Smooth muscle cell (in vitro differentiated cells): ENCODE results near the gene LYPD3. TPM values are rescaled to one million over a fixed set of nuclear protein-coding genes. Genes with fewer than 3 reads are reported as not detected.

ENCODE experiments used
- DNase-seq: peaks from one replicate; lab custom pipeline; 2025; ENCODE audit not compliant: unreplicated experiment; lab: John Stamatoyannopoulos, UW
- H2AFZ ChIP-seq: fragments of 200-600 bp; sonication (generic); 2 replicates; pipeline ENCODE4 v1.6.0; 2016; ENCODE audit warnings: antibody characterized with exemption, low read depth, mild to moderate bottlenecking
- H3F3A ChIP-seq: fragments of 200-600 bp; sonication (generic); 2 replicates; pipeline ENCODE4 v1.6.0; 2017; ENCODE audit warnings: antibody characterized with exemption, low read depth
- H3K27ac ChIP-seq: fragments of 200-600 bp; sonication (generic); 2 replicates; pipeline ENCODE4 v1.5.1; 2016; ENCODE audit warnings: low read depth, mild to moderate bottlenecking
- H3K27me3 ChIP-seq: fragments of 200-600 bp; sonication (generic); 2 replicates; pipeline ENCODE4 v1.6.1; 2016; ENCODE audit warnings: low read depth, mild to moderate bottlenecking
- H3K36me3 ChIP-seq: fragments of 200-600 bp; sonication (generic); 2 replicates; pipeline ENCODE4 v1.5.1; 2016; ENCODE audit warnings: low read depth
- H3K4me1 ChIP-seq: fragments of 200-600 bp; sonication (generic); 2 replicates; pipeline ENCODE4 v1.5.1; 2016; ENCODE audit warnings: low read depth
- H3K4me2 ChIP-seq: fragments of 200-600 bp; sonication (generic); 2 replicates; pipeline ENCODE4 v1.6.0; 2016; ENCODE audit warnings: mild to moderate bottlenecking
- H3K4me3 ChIP-seq: fragments of 200-600 bp; sonication (generic); 2 replicates; pipeline ENCODE4 v1.5.1; 2016; ENCODE audit warnings: mild to moderate bottlenecking
- H3K79me2 ChIP-seq: fragments of 200-600 bp; sonication (generic); 2 replicates; pipeline ENCODE4 v1.6.0; 2016; ENCODE audit warnings: low read depth, mild to moderate bottlenecking
- H3K9ac ChIP-seq: fragments of 200-600 bp; sonication (generic); 2 replicates; pipeline ENCODE4 v1.6.0; 2016; ENCODE audit warnings: low read depth
- H3K9me3 ChIP-seq: fragments of 200-600 bp; sonication (generic); replicated peaks from 2 replicates; pipeline ENCODE4 v1.5.1; 2016; ENCODE audit warnings: low read depth
- H4K20me1 ChIP-seq: fragments of 200-600 bp; sonication (generic); 2 replicates; pipeline ENCODE4 v1.6.0; 2016; ENCODE audit warnings: low read depth
- CTCF ChIP-seq: fragments of 200-600 bp; sonication (generic); IDR thresholded peaks from 2 replicates; pipeline ENCODE4 v1.5.1; 2017; ENCODE audit warnings: borderline replicate concordance, mild to moderate bottlenecking, antibody characterized with exemption; ENCODE audit not compliant: insufficient read depth, poor library complexity, severe bottlenecking
- WGBS: methylation state at CpG from one replicate; pipeline ENCODE4 v1.1.7; 2016; ENCODE audit warnings: low lambda C conversion rate; 5-methylcytosine and 5-hydroxymethylcytosine counted together
- polyA plus RNA-seq: library from polyadenylated mRNA; unstranded; fragments of >200 nt; fragmentation: Nextera tagmentation; extraction: Ambion mirVana; gene quantifications from 2 replicates; pipeline ENCODE4 v1.2.1, GENCODE V29; 2016
- total RNA-seq: library from RNA; depleted of rRNA; stranded (reverse); fragments of >200 nt; gene quantifications from 2 replicates; pipeline ENCODE4 v1.2.3, GENCODE V29; 2014

LYPD3 gene
- total and polyA plus RNA-seq, 2 experiments from 2014 or later: 17.9 to 20.6 TPM

DNA sequence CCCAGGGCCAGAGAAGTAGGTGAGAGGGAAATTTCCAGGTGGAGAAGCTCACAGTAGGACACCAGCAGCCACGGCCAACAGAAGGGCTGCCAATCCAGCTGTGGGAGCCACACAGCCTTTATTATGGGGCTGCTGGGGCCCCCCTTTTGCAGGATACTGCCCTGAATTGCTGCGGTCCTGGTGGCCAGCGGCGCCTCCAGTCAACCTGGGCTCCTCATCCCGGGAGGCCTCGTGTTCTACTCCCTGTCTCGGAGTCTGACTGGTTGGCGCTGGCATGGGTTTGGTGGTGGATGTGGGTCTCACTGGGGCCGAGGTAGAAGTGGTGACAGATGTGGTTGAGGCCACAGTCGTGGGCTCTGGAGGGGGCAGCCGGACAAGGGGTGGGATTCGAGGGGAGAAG lies 4.1 kb downstream of the LYPD3 start:
- no peak overlapping the region for H3K4me3 ChIP-seq
- WGBS: 96% methylated on average over 12 of the region's 12 CpGs
- H2AFZ ChIP-seq: no peak overlapping the region

DNA sequence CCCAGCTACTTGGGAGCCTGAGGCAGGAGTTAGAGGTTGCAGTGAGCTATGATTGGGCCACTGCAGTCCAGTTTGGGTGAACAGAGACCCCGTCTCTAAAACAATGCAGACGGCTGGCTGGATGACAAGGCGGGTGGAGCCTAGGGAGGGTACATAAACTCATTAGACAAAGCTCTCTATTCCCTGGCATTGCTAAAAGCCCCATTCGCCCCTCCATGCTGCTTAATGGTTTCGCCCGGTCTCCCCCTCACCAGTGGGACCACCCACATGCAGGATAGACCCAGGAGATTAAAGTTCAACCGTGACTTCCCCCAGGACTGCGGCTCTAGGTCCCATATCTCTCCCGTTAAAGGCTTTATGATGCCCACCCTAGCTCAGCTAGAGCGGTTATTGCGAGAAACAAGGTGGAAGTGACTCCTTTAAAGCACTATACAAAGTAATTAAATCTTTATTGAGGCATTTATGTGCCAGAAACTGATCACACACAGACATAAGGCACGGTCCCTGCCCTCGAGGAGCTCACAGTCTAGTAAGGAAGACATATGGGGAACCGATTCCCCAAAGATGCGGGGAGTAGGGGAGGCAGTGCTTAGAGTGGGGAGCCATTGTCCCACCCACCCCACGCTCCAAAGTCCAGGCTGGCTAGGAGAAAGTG lies 4.9 kb downstream of the LYPD3 start:
- no peaks in the 10 kb centered on the region for H3K79me2 ChIP-seq
- no peaks in the 10 kb centered on the region for H3K36me3 ChIP-seq
- H3K9ac ChIP-seq: no peak overlapping the region
- no peaks in the 10 kb centered on the region for H4K20me1 ChIP-seq
- H3F3A ChIP-seq: no peaks in the 10 kb centered on the region
- H3K27ac ChIP-seq: no peak overlapping the region
- H3K4me1 ChIP-seq: peaks cover 4% of the 10 kb centered on the region
- no peaks in the 10 kb centered on the region for H3K9me3 ChIP-seq
- no peak overlapping the region for H3K4me2 ChIP-seq
- no peak for TF ChIP-seq CTCF
- no peak for DNase-seq
- WGBS: 82% methylated on average over 16 of the region's 16 CpGs
- no peak overlapping the region for H3K4me3 ChIP-seq
- H3K27me3 ChIP-seq: no peaks in the 10 kb centered on the region
- H2AFZ ChIP-seq: no peak overlapping the region

More for the DNA sequence above, 4.1 kb downstream of the LYPD3 start:
- no peaks in the 10 kb centered on the region for H3K9me3 ChIP-seq
- TF ChIP-seq CTCF: no peak
- no peak for DNase-seq
- no peaks in the 10 kb centered on the region for H3F3A ChIP-seq
- no peaks in the 10 kb centered on the region for H4K20me1 ChIP-seq
- peaks cover 4% of the 10 kb centered on the region for H3K4me1 ChIP-seq
- no peak overlapping the region for H3K27ac ChIP-seq
- no peaks in the 10 kb centered on the region for H3K79me2 ChIP-seq
- H3K9ac ChIP-seq: no peak overlapping the region
- H3K27me3 ChIP-seq: no peaks in the 10 kb centered on the region
- H3K4me2 ChIP-seq: no peak overlapping the region
- no peaks in the 10 kb centered on the region for H3K36me3 ChIP-seq

- peaks cover 2% of the 10 kb centered on the region for H3K4me1 ChIP-seq
These were observed 7.6 kb downstream of the LYPD3 start for GRCh38 chr19:43457809-43458208.

More at GRCh38 chr19:43457809-43458208, 7.6 kb downstream of the LYPD3 start:
- 63% methylated on average over 4 of the region's 4 CpGs for WGBS
- Histone ChIP-seq H3K4me2 (no peak overlapping the region), H3K9me3 (no peaks in the 10 kb centered on the region), H3K27me3 (no peaks in the 10 kb centered on the region), H3K36me3 (no peaks in the 10 kb centered on the region), H3K79me2 (no peaks in the 10 kb centered on the region), H2AFZ (no peak overlapping the region), H3K4me3 (no peak overlapping the region), H3F3A (no peaks in the 10 kb centered on the region), H3K27ac (no peak overlapping the region), H4K20me1 (no peaks in the 10 kb centered on the region), H3K9ac (no peak overlapping the region)
- no peak for DNase-seq
- no peak for TF ChIP-seq CTCF
